B cell (primary cell): ENCODE results near the gene DLD. TPM values are rescaled to one million over a fixed set of nuclear protein-coding genes. Genes with fewer than 3 reads are reported as not detected.
"Not testable (repeated sequence)": the region's sequence is repeated elsewhere in the genome, so short reads cannot be mapped to it uniquely, and the experiment has no call there.

Experiments
- ATAC-seq: fragments of 200-7000 bp; cut with Tn5 transposase; one replicate; pipeline ENCODE4 v1.10.0; 2021; ENCODE audit warnings: low read depth, mild to moderate bottlenecking, moderate number of reproducible peaks, moderate library complexity
- CTCF ChIA-PET: fragments of 350-600 bp; sonication (Branson Sonifier 250); formaldehyde crosslinking; loops from one replicate; lab custom pipeline; 2021; ENCODE audit warnings: antibody characterized with exemption, inconsistent platforms; lab: Charles Lee
- POLR2A ChIA-PET: fragments of 350-600 bp; sonication (Branson Sonifier 250); formaldehyde crosslinking; loops from one replicate; lab custom pipeline; 2021; ENCODE audit warnings: antibody characterized with exemption; lab: Charles Lee
- DNase-seq: peaks from one replicate; pipeline ENCODE4 v3.0.0; 2013
- H2AFZ ChIP-seq: 2 replicates; pipeline ENCODE4 v1.6.1; 2012; ENCODE audit warnings: mild to moderate bottlenecking, low read depth, low read length; ENCODE audit not compliant: insufficient read depth, poor library complexity, severe bottlenecking
- H3K27ac ChIP-seq, 2 donors: 1 replicate in 1 of 2; 2 replicates in 1 of 2; pipeline ENCODE4 v1.5.1; 2012 to 2013; ENCODE audit warnings: low read length in 2 of 2, mild to moderate bottlenecking in 2 of 2, moderate library complexity in 1 of 2
- H3K27me3 ChIP-seq, 4 experiments: fragments of 200-600 bp in 1 of 4; sonication (generic) in 1 of 4; replicated peaks in 1 of 4; 1 replicate in 2 of 4; 2 replicates in 2 of 4; pipeline versions ENCODE4 v1.6.1 to v1.7.0; 2013 to 2016; ENCODE audit warnings: low read length in 3 of 4, mild to moderate bottlenecking in 2 of 4, mixed read lengths in 1 of 4, moderate library complexity in 1 of 4; ENCODE audit not compliant: insufficient read depth in 4 of 4, control insufficient read depth in 3 of 4; ENCODE audit errors: control extremely low read depth in 1 of 4
- H3K36me3 ChIP-seq, 2 experiments: replicated peaks in 1 of 2; 1 replicate in 1 of 2; 2 replicates in 1 of 2; pipeline versions ENCODE4 v1.6.1 to v1.7.1; 2013; ENCODE audit warnings: low read length in 1 of 2; ENCODE audit not compliant: insufficient read depth in 2 of 2, control insufficient read depth in 1 of 2; ENCODE audit errors: control extremely low read depth in 1 of 2, extremely low read depth in 1 of 2
- H3K4me1 ChIP-seq, 2 donors: fragments of 200-600 bp in 1 of 2; sonication (generic) in 1 of 2; 1 replicate in 1 of 2; 2 replicates in 1 of 2; pipeline versions ENCODE4 v1.5.1 to v1.6.1; 2013 to 2017; ENCODE audit warnings: low read length in 2 of 2; ENCODE audit not compliant: control insufficient read depth in 2 of 2, insufficient read depth in 2 of 2
- H3K4me2 ChIP-seq: replicated peaks from 2 replicates; pipeline ENCODE3; 2012; ENCODE audit warnings: mild to moderate bottlenecking, low read depth, low read length; ENCODE audit not compliant: poor library complexity, severe bottlenecking
- H3K4me3 ChIP-seq, 5 experiments: fragments of 200-600 bp in 1 of 5; sonication (generic) in 1 of 5; 1 replicate in 3 of 5; 2 replicates in 2 of 5; pipeline versions ENCODE4 v1.5.1 to v1.7.0; 2011 to 2016; ENCODE audit warnings: low read length in 4 of 5, mild to moderate bottlenecking in 4 of 5, low read depth in 2 of 5, control low read depth in 1 of 5, moderate library complexity in 1 of 5; ENCODE audit not compliant: insufficient read depth in 1 of 5; ENCODE audit errors: control extremely low read depth in 1 of 5, extremely low read depth in 1 of 5
- H3K79me2 ChIP-seq: fragments of 200-600 bp; sonication (generic); one replicate; pipeline ENCODE4 v1.6.0; 2016; ENCODE audit warnings: low read length; ENCODE audit not compliant: control insufficient read depth, insufficient read depth
- H3K9ac ChIP-seq: fragments of 200-600 bp; sonication (generic); 2 replicates; pipeline ENCODE4 v1.6.1; 2017; ENCODE audit warnings: mild to moderate bottlenecking, low read length, moderate library complexity
- H3K9me3 ChIP-seq, 3 donors: one replicate each; pipeline versions ENCODE4 v1.6.1 to v1.7.1; 2013; ENCODE audit warnings: low read length in 2 of 3; ENCODE audit not compliant: control insufficient read depth in 2 of 3, insufficient read depth in 1 of 3; ENCODE audit errors: control extremely low read depth in 1 of 3
- H4K20me1 ChIP-seq: 2 replicates; pipeline ENCODE4 v1.6.0; 2012; ENCODE audit warnings: mild to moderate bottlenecking, low read length; ENCODE audit not compliant: insufficient read depth, control insufficient read depth, poor library complexity, severe bottlenecking
- H3K27ac Mint-ChIP-seq: one replicate; pipeline ENCODE4 v1.8.0; 2021; ENCODE audit warnings: mixed read lengths
- H3K27me3 Mint-ChIP-seq: one replicate; pipeline ENCODE4 v1.8.0; 2021; ENCODE audit warnings: mixed read lengths
- H3K4me1 Mint-ChIP-seq: one replicate; pipeline ENCODE4 v1.8.0; 2021; ENCODE audit warnings: mixed read lengths
- H3K4me3 Mint-ChIP-seq: one replicate; pipeline ENCODE4 v1.8.0; 2021; ENCODE audit warnings: mixed read lengths
- H3K9me3 Mint-ChIP-seq: one replicate; pipeline ENCODE4 v1.8.0; 2022; ENCODE audit warnings: mixed read lengths; ENCODE audit not compliant: insufficient read depth
- CTCF ChIP-seq: fragments of 200-600 bp; IDR thresholded peaks from one replicate; pipeline ENCODE4 v1.8.0; 2022; ENCODE audit warnings: antibody characterized with exemption, mild to moderate bottlenecking
- EZH2 ChIP-seq: IDR thresholded peaks from 2 replicates; pipeline ENCODE4 v1.6.1; 2012; ENCODE audit warnings: borderline replicate concordance, low read depth, mild to moderate bottlenecking, moderate library complexity, low read length; ENCODE audit not compliant: insufficient read depth, poor library complexity, severe bottlenecking
- WGBS: methylation state at CpG from one replicate; pipeline ENCODE4 v1.1.5; 2013; ENCODE audit warnings: missing lambda C conversion rate; ENCODE audit not compliant: insufficient coverage; 5-methylcytosine and 5-hydroxymethylcytosine counted together
- intact Hi-C: fragments of 100-400 bp; cut with micrococcal nuclease; formaldehyde crosslinking; loops from one replicate; pipeline ENCODE4 v1.10.0; 2022
- polyA plus RNA-seq: library from polyadenylated mRNA; depleted of rRNA; stranded (reverse); fragments of >200 nt; gene quantifications from 2 replicates; pipeline ENCODE4 v1.2.3, GENCODE V29; 2012
- total RNA-seq, 2 donors: library from RNA; stranded (reverse); fragments of 120-200 nt in 1 of 2; gene quantifications; 1 replicate in 1 of 2; 2 replicates in 1 of 2; pipeline versions ENCODE4 v1.2.3 to v1.2.4, GENCODE V29; 2013 to 2022

Gene DLD
- total and polyA plus RNA-seq, 2 donors (not counting 1 experiment from before 2014, with no cell fraction given) = 26.7 to 47.9 TPM

- peaks cover 0 to 4% (median 0%) of the 10 kb centered on the region in 4 experiments for H3K27me3 ChIP-seq
- no peak overlapping the region for H2AFZ ChIP-seq
- H3K79me2 ChIP-seq = no peaks in the 10 kb centered on the region
- no peaks in the 10 kb centered on the region for H3K4me1 ChIP-seq
- TF ChIP-seq CTCF = no peak
- no peak for TF ChIP-seq EZH2
- DNase-seq (no peak), ATAC-seq (no peak)
- Mint-ChIP-seq H3K27me3 (peaks cover 12% of the 10 kb centered on the region), H3K9me3 (peaks cover 2% of the 10 kb centered on the region), H3K4me1 (no peaks in the 10 kb centered on the region), H3K4me3 (no peak overlapping the region), H3K27ac (no peak overlapping the region)
- CTCF ChIA-PET = no interaction called here
- H3K4me3 ChIP-seq = no peak overlapping the region
- H4K20me1 ChIP-seq = no peaks in the 10 kb centered on the region
- WGBS = 97% methylated on average over 5 of the region's 18 CpGs
- H3K9ac ChIP-seq = no peak overlapping the region
- POLR2A ChIA-PET = no interaction called here
- no peak overlapping the region for H3K4me2 ChIP-seq
- H3K27ac ChIP-seq = no peak overlapping the region
- no peaks in the 10 kb centered on the region for H3K36me3 ChIP-seq
- H3K9me3 ChIP-seq = peaks cover 0 to 9% (median 0%) of the 10 kb centered on the region in 3 donors
- intact Hi-C loops = no loop called here
These were observed 43.7 kb upstream of the DLD start for GRCh38 chr7:107847168-107847835.

- H3K4me1 Mint-ChIP-seq, H3K4me3 Mint-ChIP-seq, ATAC-seq, H4K20me1 ChIP-seq, H3K4me2 ChIP-seq, POLR2A ChIA-PET, H3K4me1 ChIP-seq, H3K79me2 ChIP-seq, H3K27ac Mint-ChIP-seq, H3K9ac ChIP-seq, H3K36me3 ChIP-seq, H2AFZ ChIP-seq, CTCF ChIA-PET, H3K9me3 ChIP-seq, H3K27ac ChIP-seq, DNase-seq, H3K9me3 Mint-ChIP-seq, H3K27me3 ChIP-seq, intact Hi-C loops, H3K4me3 ChIP-seq: not testable (repeated sequence)
- no CpG with 5 or more reads among the region's 20 CpGs for WGBS
- H3K27me3 Mint-ChIP-seq = peaks cover 12% of the 10 kb centered on the region
These were observed 43.2 kb upstream of the DLD start for GRCh38 chr7:107847836-107848175.

- H4K20me1 ChIP-seq, H3K4me3 Mint-ChIP-seq, H3K27ac Mint-ChIP-seq, ATAC-seq, H3K4me1 ChIP-seq, H2AFZ ChIP-seq, intact Hi-C loops, H3K36me3 ChIP-seq, POLR2A ChIA-PET, H3K4me3 ChIP-seq, H3K27ac ChIP-seq, H3K4me2 ChIP-seq, DNase-seq, H3K79me2 ChIP-seq, H3K4me1 Mint-ChIP-seq, CTCF ChIA-PET, H3K9me3 ChIP-seq, H3K9me3 Mint-ChIP-seq, H3K9ac ChIP-seq, H3K27me3 ChIP-seq: not testable (repeated sequence)
- peaks cover 12% of the 10 kb centered on the region for H3K27me3 Mint-ChIP-seq
- WGBS = no CpG with 5 or more reads among the region's 31 CpGs
These were observed 42.8 kb upstream of the DLD start for GRCh38 chr7:107848211-107848610.
